DMS79 (cell line): Measurements from ENCODE around the gene HAND2.

ENCODE experiments used
- DNase-seq: peaks from one replicate; lab custom pipeline; 2025; lab: John Stamatoyannopoulos, UW

Gene HAND2

GRCh38 chr4:173536808-173537429 is 6.9 kb upstream of the HAND2 start:
- DNase-seq: no peak

- no peak for DNase-seq
Observed at GRCh38 chr4:173535957-173536356, 5.9 kb upstream of the HAND2 start.

GRCh38 chr4:173535165-173535902 is 5.3 kb upstream of the HAND2 start:
- no peak for DNase-seq

- no peak for DNase-seq
Observed at GRCh38 chr4:173534434-173534833, 4.4 kb upstream of the HAND2 start.

- no peak for DNase-seq
Observed at GRCh38 chr4:173532725-173533511, 2.9 kb upstream of the HAND2 start.

- DNase-seq: no peak
Observed at GRCh38 chr4:173531086-173531965, 1.3 kb upstream of the HAND2 start.

- DNase-seq: no peak
Observed at GRCh38 chr4:173530326-173531085, 477 bp upstream of the HAND2 start.

GRCh38 chr4:173528378-173529321 is 1.4 kb downstream of the HAND2 start:
- DNase-seq: no peak

- no peak for DNase-seq
Observed at GRCh38 chr4:173527103-173527891, 2.7 kb downstream of the HAND2 start.

GRCh38 chr4:173526724-173527102 is 3.3 kb downstream of the HAND2 start:
- DNase-seq: no peak

GRCh38 chr4:173526027-173526482 is 4.0 kb downstream of the HAND2 start:
- no peak for DNase-seq

GRCh38 chr4:173525118-173526011 is 4.7 kb downstream of the HAND2 start:
- DNase-seq: no peak

GRCh38 chr4:173524218-173525117 is 5.6 kb downstream of the HAND2 start:
- no peak for DNase-seq

- no peak for DNase-seq
Observed at GRCh38 chr4:173522951-173523395, 7.1 kb downstream of the HAND2 start.

GRCh38 chr4:173522160-173522950 is 7.7 kb downstream of the HAND2 start:
- DNase-seq: no peak
